ENCODE results near the gene PDCD1LG2. TPM values are rescaled to one million over a fixed set of nuclear protein-coding genes. Genes with fewer than 3 reads are reported as not detected.

PDCD1LG2 gene
- total RNA-seq, 1 donor from 2014 or later: not detected

GRCh38 chr9:5529683-5530221, 19.4 kb downstream of the PDCD1LG2 start:
- DNase-seq (ENCODE audit: low spot score): no peak
- peaks cover 3% of the 10 kb centered on the region for H3K27me3 Mint-ChIP-seq (ENCODE audit: unreplicated experiment)
- H3K9me3 Mint-ChIP-seq (ENCODE audit: unreplicated experiment): no peaks in the 10 kb centered on the region
- peaks cover 28% of the 10 kb centered on the region for H3K4me1 Mint-ChIP-seq (ENCODE audit: unreplicated experiment)
- TF ChIP-seq CTCF (IDR thresholded peaks at IDR 0.05; ENCODE audit: unreplicated experiment): no peak
- no peak overlapping the region for H3K27ac Mint-ChIP-seq (ENCODE audit: unreplicated experiment)
- no peak overlapping the region for H3K4me3 Mint-ChIP-seq (ENCODE audit: unreplicated experiment)
- H3K36me3 Mint-ChIP-seq (ENCODE audit: low read depth, unreplicated experiment): no peaks in the 10 kb centered on the region

- peaks cover 3% of the 10 kb centered on the region for H3K27me3 Mint-ChIP-seq (ENCODE audit: unreplicated experiment)
- H3K9me3 Mint-ChIP-seq (ENCODE audit: unreplicated experiment): no peaks in the 10 kb centered on the region
- H3K27ac Mint-ChIP-seq (ENCODE audit: unreplicated experiment): no peak overlapping the region
- no peak for TF ChIP-seq CTCF (IDR thresholded peaks at IDR 0.05; ENCODE audit: unreplicated experiment)
- H3K36me3 Mint-ChIP-seq (ENCODE audit: low read depth, unreplicated experiment): no peaks in the 10 kb centered on the region
- no peak for DNase-seq (ENCODE audit: low spot score)
- H3K4me3 Mint-ChIP-seq (ENCODE audit: unreplicated experiment): no peak overlapping the region
- peaks cover 28% of the 10 kb centered on the region for H3K4me1 Mint-ChIP-seq (ENCODE audit: unreplicated experiment)
These were observed 21.0 kb downstream of the PDCD1LG2 start for GRCh38 chr9:5531101-5531882.

GRCh38 chr9:5532306-5532705, 22.0 kb downstream of the PDCD1LG2 start:
- Mint-ChIP-seq H3K9me3 (ENCODE audit: unreplicated experiment) (no peaks in the 10 kb centered on the region), H3K36me3 (ENCODE audit: low read depth, unreplicated experiment) (no peaks in the 10 kb centered on the region)

DNA sequence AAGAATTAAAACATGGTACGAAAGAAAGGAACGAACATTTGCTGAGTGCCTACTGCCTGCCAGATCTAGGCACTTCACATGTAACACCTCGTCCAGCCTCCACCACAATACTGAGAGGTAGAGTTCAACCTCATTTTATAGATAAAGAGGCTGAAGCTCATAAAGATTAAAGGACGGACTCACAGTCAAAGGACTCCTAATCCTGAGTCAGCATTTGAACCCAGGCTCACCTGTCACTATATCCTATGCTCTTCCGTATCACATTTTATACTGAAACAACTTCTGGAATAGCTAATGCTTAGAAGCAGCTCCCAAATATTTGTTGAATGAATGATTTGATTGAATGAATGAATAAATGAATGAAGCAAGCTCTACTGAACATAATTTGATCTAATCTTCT, 22.5 kb downstream of the PDCD1LG2 start:
- no peak for TF ChIP-seq CTCF (IDR thresholded peaks at IDR 0.05; ENCODE audit: unreplicated experiment)
- Mint-ChIP-seq H3K9me3 (ENCODE audit: unreplicated experiment) (no peaks in the 10 kb centered on the region), H3K36me3 (ENCODE audit: low read depth, unreplicated experiment) (no peaks in the 10 kb centered on the region), H3K4me1 (ENCODE audit: unreplicated experiment) (peaks cover 28% of the 10 kb centered on the region), H3K4me3 (ENCODE audit: unreplicated experiment) (no peak overlapping the region), H3K27me3 (ENCODE audit: unreplicated experiment) (peaks cover 3% of the 10 kb centered on the region), H3K27ac (ENCODE audit: unreplicated experiment) (no peak overlapping the region)
- no peak for DNase-seq (ENCODE audit: low spot score)

More at GRCh38 chr9:5532306-5532705, 22.0 kb downstream of the PDCD1LG2 start:
- peaks cover 28% of the 10 kb centered on the region for H3K4me1 Mint-ChIP-seq (ENCODE audit: unreplicated experiment)
- H3K27me3 Mint-ChIP-seq (ENCODE audit: unreplicated experiment): peaks cover 3% of the 10 kb centered on the region
- H3K4me3 Mint-ChIP-seq (ENCODE audit: unreplicated experiment): no peak overlapping the region
- TF ChIP-seq CTCF (IDR thresholded peaks at IDR 0.05; ENCODE audit: unreplicated experiment): no peak
- H3K27ac Mint-ChIP-seq (ENCODE audit: unreplicated experiment): no peak overlapping the region
- DNase-seq (ENCODE audit: low spot score): no peak

DNA sequence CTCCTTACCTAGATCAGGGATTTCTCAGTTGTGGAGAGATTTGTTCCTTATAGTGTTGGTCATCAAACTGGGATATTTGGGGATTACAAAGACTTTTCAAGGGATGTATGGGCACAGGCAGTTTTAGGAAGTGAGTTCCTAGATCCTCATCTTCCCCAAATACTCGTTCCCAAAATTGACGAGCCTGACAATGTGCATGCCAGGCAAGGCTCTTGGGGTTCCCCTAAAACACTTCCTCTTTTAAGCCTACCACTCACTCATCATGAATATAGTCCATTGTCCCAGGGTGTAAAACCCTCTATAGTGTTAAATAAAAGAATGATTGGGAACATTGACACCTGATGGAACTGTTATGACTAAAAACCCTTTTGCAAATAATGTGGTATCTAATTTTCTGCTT, 26.4 kb downstream of the PDCD1LG2 start:
- TF ChIP-seq CTCF (IDR thresholded peaks at IDR 0.05; ENCODE audit: unreplicated experiment): no peak
- DNase-seq (ENCODE audit: low spot score): no peak
- Mint-ChIP-seq H3K27me3 (ENCODE audit: unreplicated experiment) (peaks cover 3% of the 10 kb centered on the region), H3K9me3 (ENCODE audit: unreplicated experiment) (no peaks in the 10 kb centered on the region), H3K4me3 (ENCODE audit: unreplicated experiment) (no peak overlapping the region), H3K4me1 (ENCODE audit: unreplicated experiment) (peaks cover 24% of the 10 kb centered on the region), H3K27ac (ENCODE audit: unreplicated experiment) (no peak overlapping the region), H3K36me3 (ENCODE audit: low read depth, unreplicated experiment) (no peaks in the 10 kb centered on the region)
